OCI-LY7 (cell line): ENCODE results near the gene PDZD2.

Source experiments
- CTCF ChIP-seq: fragments of 200-600 bp; sonication (generic); conservative IDR thresholded peaks from 2 replicates; pipeline ENCODE4 v1.5.1; 2014; ENCODE audit warnings: mild to moderate bottlenecking, antibody characterized with exemption, low read length, moderate library complexity, mixed read lengths
- EZH2phosphoT487 ChIP-seq: fragments of 200-600 bp; sonication (generic); IDR thresholded peaks from 2 replicates; pipeline ENCODE4 v1.6.1; 2018; ENCODE audit warnings: low read depth, borderline replicate concordance, mild to moderate bottlenecking, mixed run types, antibody characterized with exemption, low read length, moderate library complexity, mixed read lengths

GRCh38 chr5:31604644-31605043 lies 34.3 kb upstream of the PDZD2 start:
- TF ChIP-seq CTCF (no peak), EZH2phosphoT487 (no peak)
